T-cell (primary cell): Measurements from ENCODE around the gene NDUFS5. TPM values are rescaled to one million over a fixed set of nuclear protein-coding genes. Genes with fewer than 3 reads are reported as not detected.

Source experiments
- ATAC-seq, 4 experiments: fragments of 200-7000 bp in 3 of 4; fragments of 150-1000 bp in 1 of 4; cut with Tn5 transposase; replicated peaks in 1 of 4; 1 replicate in 3 of 4; 2 replicates in 1 of 4; pipeline ENCODE4 v1.10.0; 2021; ENCODE audit warnings: moderate library complexity in 3 of 4, mild to moderate bottlenecking in 2 of 4, moderate number of reproducible peaks in 1 of 4
- CTCF ChIA-PET, 2 donors: fragments of 300-600 bp; sonication (Branson Sonifier 250); formaldehyde crosslinking; loops; one replicate each; lab custom pipeline; 2022; ENCODE audit warnings: antibody characterized with exemption in 2 of 2; lab: Charles Lee
- POLR2A ChIA-PET, 2 donors: fragments of 300-600 bp; sonication (Branson Sonifier 250); formaldehyde crosslinking; loops; one replicate each; lab custom pipeline; 2022; ENCODE audit warnings: antibody characterized with exemption in 2 of 2; lab: Charles Lee
- DNase-seq, 35 experiments: peaks; one replicate each; pipeline versions ENCODE4 v3.0.0 to v3.0.0-alpha.2; 2013 to 2023
- H3K27ac ChIP-seq: one replicate; pipeline ENCODE4 v1.5.1; 2013; ENCODE audit warnings: low read length
- H3K27me3 ChIP-seq, 2 experiments: replicated peaks in 1 of 2; 1 replicate in 1 of 2; 2 replicates in 1 of 2; pipeline versions ENCODE4 v1.6.1 to v1.7.0; 2013; ENCODE audit warnings: low read length in 1 of 2, mixed read lengths in 1 of 2; ENCODE audit not compliant: control insufficient read depth in 2 of 2, insufficient read depth in 2 of 2; ENCODE audit errors: extremely low read depth in 1 of 2
- H3K36me3 ChIP-seq, 2 donors: 1 replicate in 1 of 2; 2 replicates in 1 of 2; pipeline versions ENCODE4 v1.6.1 to v1.7.0; 2013; ENCODE audit warnings: low read length in 1 of 2; ENCODE audit not compliant: control insufficient read depth in 2 of 2, insufficient read depth in 1 of 2; ENCODE audit errors: extremely low read depth in 1 of 2
- H3K4me1 ChIP-seq, 2 experiments: 1 replicate in 1 of 2; 2 replicates in 1 of 2; pipeline versions ENCODE4 v1.6.1 to v1.7.0; 2013; ENCODE audit warnings: low read length in 2 of 2, mixed read lengths in 1 of 2; ENCODE audit not compliant: insufficient read depth in 2 of 2, control insufficient read depth in 1 of 2; ENCODE audit errors: extremely low read depth in 1 of 2
- H3K4me3 ChIP-seq, 2 donors: 1 replicate in 1 of 2; 2 replicates in 1 of 2; pipeline versions ENCODE4 v1.5.1 to v1.7.0; 2013; ENCODE audit warnings: mild to moderate bottlenecking in 2 of 2, low read length in 1 of 2, moderate library complexity in 1 of 2; ENCODE audit not compliant: control insufficient read depth in 1 of 2; ENCODE audit errors: extremely low read depth in 1 of 2
- H3K9me3 ChIP-seq: 2 replicates; pipeline ENCODE4 v1.7.0; 2013
- H3K27ac Mint-ChIP-seq, 2 donors: one replicate each; pipeline ENCODE4 v1.8.0; 2020 to 2021; ENCODE audit warnings: mild to moderate bottlenecking in 2 of 2, mixed read lengths in 2 of 2
- H3K27me3 Mint-ChIP-seq, 2 donors: one replicate each; pipeline ENCODE4 v1.8.0; 2021 to 2022; ENCODE audit warnings: mixed read lengths in 2 of 2
- H3K36me3 Mint-ChIP-seq: one replicate; pipeline ENCODE4 v1.8.0; 2021; ENCODE audit warnings: mixed read lengths
- H3K4me1 Mint-ChIP-seq, 3 donors: one replicate each; pipeline ENCODE4 v1.8.0; 2020 to 2022; ENCODE audit warnings: mixed read lengths in 3 of 3, mild to moderate bottlenecking in 1 of 3
- H3K4me3 Mint-ChIP-seq, 3 donors: one replicate each; pipeline ENCODE4 v1.8.0; 2020 to 2022; ENCODE audit warnings: mild to moderate bottlenecking in 3 of 3, mixed read lengths in 3 of 3, moderate library complexity in 3 of 3
- H3K9me3 Mint-ChIP-seq, 3 donors: one replicate each; pipeline ENCODE4 v1.8.0; 2020 to 2022; ENCODE audit warnings: mixed read lengths in 3 of 3
- whole genome bisulfite sequencing: methylation state at CpG from one replicate; pipeline ENCODE4 v1.1.5; 2013; ENCODE audit warnings: missing lambda C conversion rate; ENCODE audit not compliant: insufficient coverage; 5-methylcytosine and 5-hydroxymethylcytosine counted together
- total RNA-seq, 35 experiments: library from RNA in 6 of 35; stranded (reverse) in 6 of 35; fragments of 120-200 nt in 1 of 35; gene quantifications; one replicate each; pipeline versions ENCODE4 v1.2.1 to v1.2.4 and lab custom pipeline; 2013 to 2026

NDUFS5 gene
- total RNA-seq, 5 donors from 2014 or later (not counting 1 experiment from before 2014, with no cell fraction given) = 95.3 to 120 (median 101) TPM

GRCh38 chr1:39080269-39080826 is 54.2 kb downstream of the NDUFS5 start:
- Mint-ChIP-seq H3K36me3 (no peaks in the 10 kb centered on the region), H3K4me1 (peaks cover 4 to 16% (median 13%) of the 10 kb centered on the region in 3 donors), H3K9me3 (no peaks in the 10 kb centered on the region), H3K4me3 (peak overlapping the region; percentile 60 to 85 (median 70)), H3K27ac (no peak overlapping the region), H3K27me3 (peaks cover 29 to 31% of the 10 kb centered on the region in 2 donors)
- ATAC-seq (no peak), DNase-seq (no peak)
- Histone ChIP-seq H3K27ac (no peak overlapping the region), H3K4me3 (no peak overlapping the region), H3K4me1 (peaks cover 0 to 11% of the 10 kb centered on the region in 2 experiments), H3K9me3 (no peaks in the 10 kb centered on the region), H3K27me3 (peaks cover 9 to 35% of the 10 kb centered on the region in 2 experiments), H3K36me3 (no peaks in the 10 kb centered on the region)
- WGBS = 85% methylated on average over 9 of the region's 12 CpGs
- ChIA-PET POLR2A (no interaction called here), CTCF (no interaction called here)

DNA sequence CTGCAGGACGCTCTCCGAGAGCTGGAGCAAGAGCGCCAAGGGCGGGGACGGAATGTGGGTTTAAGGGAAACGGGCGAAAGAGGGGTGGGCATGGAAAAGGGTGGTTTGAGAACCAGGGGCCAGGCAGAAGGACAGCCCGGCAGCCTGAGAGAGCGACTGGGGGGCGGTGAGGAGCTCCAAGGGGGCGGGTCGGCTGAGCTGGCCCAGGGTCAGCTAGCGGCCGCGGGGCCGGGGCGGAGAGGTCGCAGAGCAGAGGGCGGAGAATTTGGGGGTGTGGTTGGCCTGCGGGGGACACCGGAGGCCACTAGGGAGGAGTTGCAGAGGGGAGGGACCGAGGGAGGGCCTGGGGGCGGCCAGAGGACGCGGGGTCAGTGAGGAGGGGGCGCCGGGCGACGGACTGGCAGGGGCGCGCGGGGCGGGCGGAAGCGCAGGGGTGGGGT is 54.7 kb downstream of the NDUFS5 start:
- H3K4me3 ChIP-seq = no peak overlapping the region
- H3K36me3 ChIP-seq = no peaks in the 10 kb centered on the region
- H3K27me3 ChIP-seq = peaks cover 9 to 35% of the 10 kb centered on the region in 2 experiments
- peaks cover 29 to 31% of the 10 kb centered on the region in 2 donors for H3K27me3 Mint-ChIP-seq
- H3K4me3 Mint-ChIP-seq = peak overlapping the region; percentile 60 to 85 (median 70)
- POLR2A ChIA-PET = no interaction called here
- CTCF ChIA-PET = no interaction called here
- H3K9me3 ChIP-seq = no peaks in the 10 kb centered on the region
- 41% methylated on average over 15 of the region's 35 CpGs for WGBS
- H3K27ac ChIP-seq = no peak overlapping the region
- H3K4me1 ChIP-seq = peaks cover 0 to 11% of the 10 kb centered on the region in 2 experiments
- no peaks in the 10 kb centered on the region for H3K9me3 Mint-ChIP-seq
- no peaks in the 10 kb centered on the region for H3K36me3 Mint-ChIP-seq
- DNase-seq (no peak), ATAC-seq (peak in 1 of 4 experiments; percentile 12)
- no peak overlapping the region for H3K27ac Mint-ChIP-seq
- peaks cover 4 to 16% (median 13%) of the 10 kb centered on the region in 3 donors for H3K4me1 Mint-ChIP-seq

GRCh38 chr1:39081271-39082009 is 55.3 kb downstream of the NDUFS5 start:
- no peaks in the 10 kb centered on the region for H3K36me3 ChIP-seq
- Mint-ChIP-seq H3K9me3 (no peaks in the 10 kb centered on the region), H3K36me3 (no peaks in the 10 kb centered on the region), H3K27ac (no peak overlapping the region), H3K27me3 (peaks cover 29 to 31% of the 10 kb centered on the region in 2 donors), H3K4me1 (peaks cover 4 to 16% (median 13%) of the 10 kb centered on the region in 3 donors), H3K4me3 (peak overlapping the region in 1 of 3 donors; percentile 85)
- peak in 14 of 35 experiments; percentile 7 to 36 (median 18) for DNase-seq
- H3K27me3 ChIP-seq = peaks cover 9 to 35% of the 10 kb centered on the region in 2 experiments
- peaks cover 0 to 11% of the 10 kb centered on the region in 2 experiments for H3K4me1 ChIP-seq
- 2% methylated on average over 88 of the region's 105 CpGs for WGBS
- peak; percentile 67 to 79 (median 76) for ATAC-seq
- no peak overlapping the region for H3K27ac ChIP-seq
- peak overlapping the region in 1 of 2 donors; percentile 39 for H3K4me3 ChIP-seq
- CTCF ChIA-PET = no interaction called here
- POLR2A ChIA-PET = no interaction called here
- no peaks in the 10 kb centered on the region for H3K9me3 ChIP-seq

DNA sequence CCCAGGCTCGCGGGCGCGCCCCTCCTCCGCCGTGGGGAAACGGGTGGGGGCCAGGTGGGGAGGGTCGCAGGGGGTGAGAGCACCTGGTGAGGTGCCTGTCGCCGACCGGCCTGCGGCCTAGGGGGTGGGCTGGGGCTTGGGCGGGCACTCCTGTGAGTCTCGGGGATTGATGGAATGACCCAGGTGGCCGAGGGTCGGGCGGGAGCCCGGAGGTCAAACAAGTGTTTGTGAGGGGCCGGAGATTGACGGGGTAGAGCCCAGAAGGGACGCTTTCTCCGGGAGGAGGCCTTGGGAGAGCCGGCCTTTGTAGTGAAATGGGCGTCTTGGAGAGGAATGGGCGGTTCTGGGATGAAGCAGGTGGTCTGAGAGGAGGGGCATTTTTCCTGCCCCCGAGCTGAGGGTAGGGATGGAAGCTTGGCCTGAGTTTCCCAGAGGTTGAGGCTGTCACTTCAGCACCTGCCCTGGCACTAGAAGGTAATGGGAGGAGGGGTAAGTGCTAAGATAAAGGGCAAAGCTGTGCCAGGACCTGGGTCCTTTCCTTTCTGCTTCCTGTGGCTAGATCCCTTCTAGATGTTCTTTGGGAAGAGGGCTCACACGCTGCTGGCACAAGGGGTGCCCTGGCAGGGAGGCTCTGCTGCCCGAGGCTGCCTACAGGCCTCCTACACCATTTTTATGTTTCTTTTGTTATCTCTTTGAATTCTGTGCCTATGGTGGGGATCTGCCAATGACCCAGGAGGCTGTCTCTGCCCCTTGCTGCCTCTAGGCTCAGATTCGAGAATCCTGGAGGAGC is 56.1 kb downstream of the NDUFS5 start:
- no peak for ATAC-seq
- 53% methylated on average over 21 of the region's 29 CpGs for WGBS
- H3K27me3 ChIP-seq = peaks cover 9 to 42% of the 10 kb centered on the region in 2 experiments
- no peak for DNase-seq
- POLR2A ChIA-PET = no interaction called here
- H3K4me1 ChIP-seq = peaks cover 0 to 11% of the 10 kb centered on the region in 2 experiments
- no peaks in the 10 kb centered on the region for H3K9me3 ChIP-seq
- H3K4me3 ChIP-seq = peak overlapping the region in 1 of 2 donors; percentile 39
- H3K36me3 Mint-ChIP-seq = no peaks in the 10 kb centered on the region
- H3K4me1 Mint-ChIP-seq = peaks cover 4 to 16% (median 13%) of the 10 kb centered on the region in 3 donors
- no peaks in the 10 kb centered on the region for H3K36me3 ChIP-seq
- peak overlapping the region; percentile 69 to 80 (median 75) for H3K4me3 Mint-ChIP-seq
- CTCF ChIA-PET = no interaction called here
- peaks cover 29 to 31% of the 10 kb centered on the region in 2 donors for H3K27me3 Mint-ChIP-seq
- H3K27ac ChIP-seq = no peak overlapping the region
- peak overlapping the region in 1 of 2 donors; percentile 31 for H3K27ac Mint-ChIP-seq
- no peaks in the 10 kb centered on the region for H3K9me3 Mint-ChIP-seq

DNA sequence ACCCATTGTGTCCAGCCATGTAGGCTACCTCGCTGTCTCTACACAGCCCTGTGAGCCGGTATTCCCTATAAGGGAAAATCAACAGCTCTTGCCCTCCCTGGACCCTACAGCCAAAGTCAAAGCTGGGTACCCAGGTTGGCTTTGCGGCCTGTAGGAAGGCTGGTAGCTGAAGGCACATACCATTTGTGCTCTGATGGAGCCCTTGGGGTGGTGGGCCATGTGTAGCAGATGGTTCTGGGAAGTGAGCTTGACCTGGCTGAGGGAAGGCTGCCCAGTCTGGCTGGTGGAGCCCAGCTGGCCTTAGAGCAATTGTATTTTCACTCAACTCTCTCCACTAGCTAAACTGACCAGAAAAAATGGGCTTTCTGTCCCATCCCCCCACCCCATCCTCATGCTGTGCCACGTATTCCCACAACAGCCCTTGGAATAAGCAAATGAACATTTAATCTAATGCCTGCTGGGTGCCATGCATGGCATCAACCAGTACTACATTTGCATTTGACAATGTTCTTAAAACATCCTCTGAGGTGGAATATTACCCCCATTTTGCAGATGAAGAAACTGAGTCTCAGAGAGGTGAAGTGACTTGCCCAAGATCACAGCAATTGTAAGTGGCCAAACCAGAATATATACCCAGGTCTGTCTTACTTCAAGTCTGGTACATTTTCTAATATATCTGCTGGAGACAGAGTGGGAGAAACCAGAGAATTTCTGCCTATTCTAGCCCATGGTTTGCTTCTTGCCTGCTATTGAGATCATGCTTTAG is 56.8 kb downstream of the NDUFS5 start:
- H3K4me3 Mint-ChIP-seq = peak overlapping the region; percentile 69 to 80 (median 75)
- ATAC-seq (no peak), DNase-seq (no peak)
- peaks cover 29 to 31% of the 10 kb centered on the region in 2 donors for H3K27me3 Mint-ChIP-seq
- Histone ChIP-seq H3K27me3 (peaks cover 9 to 43% of the 10 kb centered on the region in 2 experiments), H3K4me1 (peaks cover 0 to 11% of the 10 kb centered on the region in 2 experiments), H3K4me3 (no peak overlapping the region), H3K27ac (no peak overlapping the region), H3K9me3 (no peaks in the 10 kb centered on the region), H3K36me3 (no peaks in the 10 kb centered on the region)
- H3K9me3 Mint-ChIP-seq = no peaks in the 10 kb centered on the region
- POLR2A ChIA-PET = interaction anchor here (0.5 kb wide), 2 partner anchors 98 to 477 kb away, joined by 5 to 6 read pairs; no protein-coding TSS in a partner anchor
- no peak overlapping the region for H3K27ac Mint-ChIP-seq
- no peaks in the 10 kb centered on the region for H3K36me3 Mint-ChIP-seq
- whole genome bisulfite sequencing = no CpG with 5 or more reads among the region's 4 CpGs
- H3K4me1 Mint-ChIP-seq = peaks cover 4 to 16% (median 13%) of the 10 kb centered on the region in 3 donors
- CTCF ChIA-PET = interaction anchor here in 1 of 2 donors (0.6 kb wide), 1 partner anchor 182 kb away, joined by 3 read pairs; no protein-coding TSS in a partner anchor
